Neural cell (in vitro differentiated cells): Measurements from ENCODE around the gene XIRP2. TPM values are rescaled to one million over a fixed set of nuclear protein-coding genes. Genes with fewer than 3 reads are reported as not detected.
"Not testable (repeated sequence)": the region's sequence is repeated elsewhere in the genome, so short reads cannot be mapped to it uniquely, and the experiment has no call there.

Source experiments
- H2AFZ ChIP-seq: fragments of 200-600, 300-800 bp; sonication (generic), shearing (Covaris generic); 2 replicates; pipeline ENCODE4 v1.6.0; 2014; ENCODE audit warnings: low read depth, mild to moderate bottlenecking, antibody characterized with exemption, low read length, moderate library complexity
- H3F3A ChIP-seq: fragments of 200-600 bp; shearing (Covaris generic); 2 replicates; pipeline ENCODE4 v1.6.1; 2016; ENCODE audit warnings: mild to moderate bottlenecking, moderate library complexity, mixed read lengths, antibody characterized with exemption, low read length; ENCODE audit not compliant: insufficient read depth, poor library complexity, severe bottlenecking
- H3K27ac ChIP-seq: fragments of 200-600, 300-800 bp; sonication (generic), shearing (Covaris generic); 2 replicates; pipeline ENCODE4 v1.5.1; 2014; ENCODE audit warnings: mild to moderate bottlenecking, low read length, moderate library complexity
- H3K27me3 ChIP-seq: fragments of 300-800, 200-600 bp; sonication (generic), shearing (Covaris generic); 2 replicates; pipeline ENCODE4 v1.6.0; 2014; ENCODE audit warnings: mild to moderate bottlenecking, low read depth, low read length, moderate library complexity; ENCODE audit not compliant: insufficient read depth
- H3K36me3 ChIP-seq: fragments of 300-800, 200-600 bp; sonication (generic), shearing (Covaris generic); 2 replicates; pipeline ENCODE4 v1.5.1; 2014; ENCODE audit warnings: mild to moderate bottlenecking, antibody characterized with exemption, low read length, moderate library complexity; ENCODE audit not compliant: insufficient read depth
- H3K4me2 ChIP-seq: fragments of 300-800, 200-600 bp; sonication (generic), shearing (Covaris generic); 2 replicates; pipeline ENCODE4 v1.6.0; 2014; ENCODE audit warnings: mild to moderate bottlenecking, low read length
- H3K4me3 ChIP-seq: fragments of 300-800, 200-600 bp; sonication (generic), shearing (Covaris generic); 2 replicates; pipeline ENCODE4 v1.5.1; 2014; ENCODE audit warnings: mild to moderate bottlenecking, low read length, moderate library complexity
- H3K79me2 ChIP-seq: fragments of 200-600 bp; shearing (Covaris generic); replicated peaks from 2 replicates; pipeline ENCODE4 v1.6.0; 2014; ENCODE audit warnings: mild to moderate bottlenecking, low read length, moderate library complexity; ENCODE audit not compliant: insufficient read depth
- H3K9ac ChIP-seq: fragments of 300-800, 200-600 bp; sonication (generic), shearing (Covaris generic); 2 replicates; pipeline ENCODE4 v1.6.1; 2016; ENCODE audit warnings: mild to moderate bottlenecking, low read length, mixed read lengths
- H3K9me2 ChIP-seq: fragments of 200-600 bp; shearing (Covaris generic); 2 replicates; pipeline ENCODE4 v1.6.1; 2016; ENCODE audit warnings: mild to moderate bottlenecking, low read length, mixed read lengths; ENCODE audit not compliant: insufficient read depth
- H3K9me3 ChIP-seq: fragments of 200-600, 300-800 bp; sonication (generic), shearing (Covaris generic); 2 replicates; pipeline ENCODE4 v1.6.1; 2016; ENCODE audit warnings: mild to moderate bottlenecking, mixed run types, low read length, moderate library complexity, mixed read lengths
- H4K20me1 ChIP-seq: fragments of 200-600 bp; shearing (Covaris generic); 2 replicates; pipeline ENCODE4 v1.6.1; 2016; ENCODE audit warnings: mild to moderate bottlenecking, mixed run types; ENCODE audit not compliant: insufficient read depth
- CTCF ChIP-seq: fragments of 450-650 bp; IDR thresholded peaks from 2 replicates; pipeline ENCODE4 v1.5.1; 2014; ENCODE audit warnings: antibody characterized with exemption, mild to moderate bottlenecking, moderate library complexity; ENCODE audit not compliant: poor library complexity, severe bottlenecking
- EP300 ChIP-seq: fragments of 450-650 bp; conservative IDR thresholded peaks from 2 replicates; pipeline ENCODE4 v1.6.1; 2014; ENCODE audit warnings: antibody characterized with exemption, mild to moderate bottlenecking, moderate library complexity; ENCODE audit not compliant: poor library complexity, severe bottlenecking
- EZH2 ChIP-seq: fragments of 200-600, 300-800 bp; shearing (Covaris generic), sonication (generic); IDR thresholded peaks from 2 replicates; pipeline ENCODE4 v1.6.1; 2014; ENCODE audit warnings: antibody characterized with exemption, low read length, borderline replicate concordance, mild to moderate bottlenecking; ENCODE audit not compliant: insufficient read depth, poor library complexity, severe bottlenecking
- MXI1 ChIP-seq: fragments of 450-650 bp; conservative IDR thresholded peaks from 2 replicates; pipeline ENCODE4 v1.6.1; 2014; ENCODE audit warnings: antibody characterized with exemption, mild to moderate bottlenecking; ENCODE audit not compliant: poor library complexity, severe bottlenecking
- POLR2AphosphoS5 ChIP-seq: IDR thresholded peaks from 2 replicates; pipeline ENCODE4 v1.6.1; 2012
- RAD21 ChIP-seq: fragments of 450-650 bp; conservative IDR thresholded peaks from 2 replicates; pipeline ENCODE4 v1.6.1; 2014; ENCODE audit warnings: antibody characterized with exemption, mild to moderate bottlenecking, moderate library complexity
- REST ChIP-seq: IDR thresholded peaks from 2 replicates; pipeline ENCODE4 v1.6.1; 2012; ENCODE audit warnings: borderline replicate concordance
- SMC3 ChIP-seq: fragments of 450-650 bp; conservative IDR thresholded peaks from 2 replicates; pipeline ENCODE4 v1.6.1; 2014; ENCODE audit warnings: antibody characterized with exemption, mild to moderate bottlenecking, moderate library complexity; ENCODE audit not compliant: poor library complexity
- TAF1 ChIP-seq: IDR thresholded peaks from 2 replicates; pipeline ENCODE4 v1.6.1; 2012; ENCODE audit warnings: low read depth
- polyA plus RNA-seq: library from polyadenylated mRNA; depleted of rRNA; stranded (reverse); fragments of >200 nt; gene quantifications from 2 replicates; pipeline ENCODE4 v1.2.3, GENCODE V29; 2014

The XIRP2 gene
- polyA plus RNA-seq, 1 donor from 2014 or later: not detected

- no peak overlapping the region for H3K27ac ChIP-seq
- no peak overlapping the region for H3K4me2 ChIP-seq
- no peaks in the 10 kb centered on the region for H4K20me1 ChIP-seq
- no peaks in the 10 kb centered on the region for H3K79me2 ChIP-seq
- no peaks in the 10 kb centered on the region for H3K9me3 ChIP-seq
- TF ChIP-seq EZH2 (no peak), EP300 (no peak), REST (no peak), MXI1 (no peak), SMC3 (no peak), CTCF (no peak), TAF1 (no peak), RAD21 (no peak), POLR2AphosphoS5 (no peak)
- H3K9me2 ChIP-seq: no peaks in the 10 kb centered on the region
- no peaks in the 10 kb centered on the region for H3K27me3 ChIP-seq
- no peak overlapping the region for H3K9ac ChIP-seq
- H3F3A ChIP-seq: no peaks in the 10 kb centered on the region
- no peak overlapping the region for H3K4me3 ChIP-seq
- no peak overlapping the region for H2AFZ ChIP-seq
- H3K36me3 ChIP-seq: no peaks in the 10 kb centered on the region
Observed at GRCh38 chr2:167018590-167018989, 130.3 kb downstream of the XIRP2 start.

- TF ChIP-seq TAF1 (no peak), MXI1 (no peak), EP300 (no peak), EZH2 (no peak), REST (no peak), SMC3 (no peak), CTCF (no peak), POLR2AphosphoS5 (no peak), RAD21 (no peak)
- no peak overlapping the region for H3K27ac ChIP-seq
- no peaks in the 10 kb centered on the region for H3K79me2 ChIP-seq
Observed at GRCh38 chr2:167028503-167028902, 140.2 kb downstream of the XIRP2 start.

GRCh38 chr2:167034976-167035375, 146.7 kb downstream of the XIRP2 start:
- H3K4me2 ChIP-seq, H3F3A ChIP-seq, H4K20me1 ChIP-seq, H3K27ac ChIP-seq, H3K79me2 ChIP-seq, H3K9ac ChIP-seq, H3K27me3 ChIP-seq, H3K36me3 ChIP-seq, H2AFZ ChIP-seq, H3K9me3 ChIP-seq, H3K4me3 ChIP-seq, H3K9me2 ChIP-seq: not testable (repeated sequence)

More at GRCh38 chr2:167028503-167028902, 140.2 kb downstream of the XIRP2 start:
- Histone ChIP-seq H3K4me2 (no peak overlapping the region), H3K9me2 (no peaks in the 10 kb centered on the region), H3K36me3 (no peaks in the 10 kb centered on the region), H3F3A (no peaks in the 10 kb centered on the region), H2AFZ (no peak overlapping the region), H3K9me3 (no peaks in the 10 kb centered on the region), H4K20me1 (no peaks in the 10 kb centered on the region), H3K27me3 (no peaks in the 10 kb centered on the region), H3K4me3 (no peak overlapping the region), H3K9ac (no peak overlapping the region)
